GM12891 (cell line): ENCODE measurements around the gene COA7.

ENCODE experiments used
- POLR2A ChIP-seq: IDR thresholded peaks from 2 replicates; pipeline ENCODE4 v1.6.1; 2011; ENCODE audit warnings: low read depth, low read length, control low read depth
- POLR2AphosphoS5 ChIP-seq: IDR thresholded peaks from 2 replicates; pipeline ENCODE4 v1.6.1; 2011; ENCODE audit warnings: low read depth, low read length, control low read depth
- POU2F2 ChIP-seq: IDR thresholded peaks from 2 replicates; pipeline ENCODE4 v1.6.1; 2011; ENCODE audit warnings: low read depth, mild to moderate bottlenecking, control low read depth, low read length, moderate library complexity
- SPI1 ChIP-seq: IDR thresholded peaks from 2 replicates; pipeline ENCODE4 v1.6.1; 2011; ENCODE audit warnings: low read depth, low read length, control low read depth
- TAF1 ChIP-seq: IDR thresholded peaks from 2 replicates; pipeline ENCODE4 v1.6.1; 2011; ENCODE audit warnings: low read depth, low read length, control low read depth

GRCh38 chr1:52667290-52667689, 30.9 kb downstream of the COA7 start:
- TF ChIP-seq POLR2A (no peak), POLR2AphosphoS5 (no peak), TAF1 (no peak), SPI1 (no peak), POU2F2 (no peak)
